ENCODE measurements around the gene FTO.
"Not testable (repeated sequence)": the region's sequence is repeated elsewhere in the genome, so short reads cannot be mapped to it uniquely, and the experiment has no call there.

The FTO gene

DNA sequence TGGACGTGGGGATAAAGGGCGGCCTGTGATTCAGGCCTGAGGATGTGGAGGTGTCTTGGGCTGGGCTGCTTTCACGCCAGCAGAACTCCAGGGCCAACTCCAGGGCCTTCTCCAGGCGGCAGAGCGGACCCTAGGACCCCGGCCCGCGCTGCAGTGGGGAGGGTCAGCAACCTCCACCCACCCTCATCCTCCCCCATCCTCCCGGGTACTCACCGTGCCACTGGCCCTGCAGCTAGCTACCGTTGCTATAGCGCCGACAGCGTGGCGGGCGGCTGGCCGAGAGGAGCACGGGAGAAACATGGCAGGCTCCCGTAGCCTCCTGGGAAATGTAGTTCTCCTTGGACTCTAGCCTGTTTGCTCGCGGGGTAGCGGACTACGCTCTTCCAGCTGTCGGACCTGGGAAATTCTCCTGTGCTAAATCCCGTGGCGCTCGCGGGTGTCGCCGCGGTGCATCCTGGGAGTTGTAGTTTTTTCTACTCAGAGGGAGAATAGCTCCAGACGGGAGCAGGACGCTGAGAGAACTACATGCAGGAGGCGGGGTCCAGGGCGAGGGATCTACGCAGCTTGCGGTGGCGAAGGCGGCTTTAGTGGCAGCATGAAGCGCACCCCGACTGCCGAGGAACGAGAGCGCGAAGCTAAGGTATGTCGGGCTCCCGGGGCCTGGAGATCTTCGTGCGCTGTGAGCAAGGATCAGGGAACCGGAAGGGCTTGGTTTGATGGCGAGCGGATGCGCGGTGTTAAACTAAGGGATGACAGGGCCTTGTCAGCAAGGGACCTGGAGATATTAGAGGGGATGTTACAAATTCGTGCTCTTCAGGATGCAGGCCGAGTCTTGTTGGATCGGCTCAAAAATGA is at the start of gene FTO, which contains the start of gene RPGRIP1L:
Gene FTO, plus strand, starts transcription at position 567 of the 855 bp plus-strand sequence.
Gene RPGRIP1L, minus strand, starts transcription at position 270 of the 855 bp plus-strand sequence. CDS start 3,136 bp downstream, outside the sequence.
- DNase-seq: peak; percentile 99

GRCh38 chr16:53654946-53655345 is 49.0 kb upstream of the FTO start:
- DNase-seq: no peak

- no peak for DNase-seq
Observed at GRCh38 chr16:53662072-53662471, 41.9 kb upstream of the FTO start.

GRCh38 chr16:53664724-53665345 is 39.1 kb upstream of the FTO start:
- peak; percentile 13 for DNase-seq

DNA sequence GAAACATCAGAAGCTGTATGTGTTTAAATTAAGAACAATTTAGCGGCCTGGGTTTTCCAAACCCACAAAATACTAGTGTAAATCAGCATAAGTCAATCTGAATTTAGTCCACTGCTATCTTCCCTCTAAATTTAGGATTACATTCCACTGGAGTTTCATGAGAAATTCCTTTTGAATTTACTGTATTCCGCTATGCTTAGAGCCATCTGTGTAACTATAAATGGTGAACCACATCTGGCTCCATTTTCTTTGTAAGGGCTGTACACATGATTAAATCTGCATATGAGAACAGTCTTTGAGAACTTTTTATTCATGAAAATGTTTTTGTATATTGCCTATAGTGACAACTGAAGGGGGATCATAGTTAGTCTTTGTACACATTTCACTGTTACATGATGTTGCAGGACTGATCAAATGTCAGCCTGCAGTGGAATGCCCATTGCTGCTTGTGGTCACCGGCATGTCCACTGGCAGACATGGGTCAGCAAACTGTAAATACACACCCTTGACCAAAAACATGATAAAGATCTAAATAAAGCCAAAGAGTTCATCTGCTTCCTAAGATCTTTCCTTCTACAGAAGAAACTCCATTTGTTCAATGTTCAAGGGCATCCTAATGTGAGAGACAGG is 37.1 kb upstream of the FTO start:
- DNase-seq: no peak

DNA sequence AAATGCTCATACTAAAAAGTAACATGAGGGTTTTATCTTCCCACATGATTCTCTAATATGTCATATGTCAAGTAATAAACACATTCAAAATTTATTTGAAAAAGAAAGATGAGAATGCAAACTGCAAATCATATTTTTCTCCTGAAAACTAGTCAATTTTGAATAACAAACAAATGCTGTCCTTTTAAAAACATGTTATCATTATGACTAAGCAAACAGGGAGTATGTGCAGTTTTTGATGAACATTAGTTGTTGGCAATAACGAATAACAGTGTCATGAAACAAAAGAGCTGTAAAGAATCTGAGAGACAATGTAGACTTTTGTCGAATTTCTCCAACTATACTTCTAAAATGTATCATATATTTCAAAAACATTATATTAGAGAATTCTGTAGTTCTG is 35.1 kb upstream of the FTO start:
- DNase-seq: no peak

DNA sequence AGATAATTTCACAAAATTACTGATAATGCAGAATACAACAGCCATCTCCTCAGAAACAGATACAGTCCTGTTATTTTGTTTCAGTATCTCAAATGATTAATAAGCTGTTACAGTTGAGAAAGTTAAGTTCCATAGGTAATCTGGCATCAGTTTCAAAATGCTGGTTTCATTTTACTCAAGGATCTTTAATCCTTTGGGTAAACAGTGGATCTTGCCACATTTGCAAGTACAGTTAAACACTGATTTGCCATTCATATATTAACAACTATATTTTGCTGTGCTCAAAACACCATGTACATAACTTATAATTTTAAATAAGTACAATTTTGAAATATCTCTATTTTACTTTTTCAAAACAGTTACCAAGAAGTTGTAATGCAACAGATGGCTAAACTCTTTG is 31.5 kb upstream of the FTO start:
- no peak for DNase-seq

- no peak for DNase-seq
Observed at GRCh38 chr16:53673189-53673588, 30.8 kb upstream of the FTO start.

DNA sequence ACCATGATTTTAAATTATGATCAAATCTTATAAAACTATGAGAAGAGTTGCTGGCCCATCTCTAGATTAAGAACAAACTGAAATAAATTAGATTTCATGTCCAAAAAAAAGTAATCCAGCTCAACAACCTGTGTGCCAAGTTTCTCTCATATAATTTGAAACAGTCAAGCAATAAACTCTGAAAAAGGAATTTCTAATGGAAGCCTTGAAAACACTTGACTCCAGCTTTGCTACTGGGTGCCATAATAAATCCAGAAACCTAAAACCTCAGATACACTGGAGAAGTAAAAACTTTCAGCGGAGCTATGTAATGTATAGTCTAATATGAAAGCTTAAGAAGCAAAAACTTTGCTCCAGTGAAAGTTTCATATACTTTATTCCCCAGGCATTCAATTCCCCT is 25.8 kb upstream of the FTO start:
- DNase-seq: no peak

DNA sequence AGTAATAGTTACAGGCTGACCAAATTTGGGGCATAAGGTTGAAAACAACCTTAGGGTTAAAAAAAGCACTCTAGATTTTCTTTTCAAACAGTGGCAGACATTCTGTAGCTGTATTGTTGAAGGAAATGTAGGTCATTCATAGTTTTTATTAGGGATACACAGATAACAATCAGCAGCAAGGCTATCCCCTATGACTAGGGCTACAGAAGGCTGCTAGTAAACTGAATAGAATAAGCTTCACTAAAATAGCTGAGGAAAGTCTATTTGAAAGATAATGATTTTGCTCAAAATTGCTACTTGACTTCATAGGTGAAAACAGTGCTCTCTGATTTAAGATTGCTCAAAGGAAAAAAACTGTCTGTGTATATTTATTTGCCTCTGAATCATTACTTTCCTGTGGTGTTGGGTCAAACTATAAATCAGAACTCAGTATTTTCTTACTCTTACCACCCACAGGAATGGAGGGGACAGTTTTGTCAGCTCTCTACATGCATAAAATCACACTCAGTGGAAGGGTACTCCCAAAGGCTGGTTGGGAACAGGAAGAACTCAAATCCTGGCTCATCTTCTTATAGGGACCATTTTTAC is 25.1 kb upstream of the FTO start:
- DNase-seq: no peak

- no peak for DNase-seq
Observed at GRCh38 chr16:53680756-53681155, 23.2 kb upstream of the FTO start.

GRCh38 chr16:53681354-53681753 is 22.6 kb upstream of the FTO start:
- no peak for DNase-seq

DNA sequence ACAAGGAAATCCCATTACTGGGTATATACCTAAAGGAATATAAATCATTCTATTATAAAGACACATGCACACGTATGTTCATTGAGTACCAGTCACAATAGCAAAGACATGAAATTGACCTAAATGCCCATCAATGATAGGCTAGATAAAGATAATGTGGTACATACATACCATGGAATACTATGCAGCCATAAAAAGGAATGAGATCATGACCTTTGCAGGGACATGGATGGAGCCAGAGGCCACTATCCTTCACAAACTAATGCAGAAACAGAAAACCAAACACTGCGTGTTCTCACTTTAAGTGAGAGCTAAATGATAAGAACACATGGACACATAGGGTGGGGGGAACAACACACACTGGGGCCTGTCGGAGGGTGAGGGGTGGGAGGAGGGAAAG is 18.6 kb upstream of the FTO start:
- DNase-seq: not testable (repeated sequence)

GRCh38 chr16:53686710-53687109 is 17.2 kb upstream of the FTO start:
- DNase-seq: no peak

GRCh38 chr16:53689636-53690035 is 14.3 kb upstream of the FTO start:
- DNase-seq: no peak

DNA sequence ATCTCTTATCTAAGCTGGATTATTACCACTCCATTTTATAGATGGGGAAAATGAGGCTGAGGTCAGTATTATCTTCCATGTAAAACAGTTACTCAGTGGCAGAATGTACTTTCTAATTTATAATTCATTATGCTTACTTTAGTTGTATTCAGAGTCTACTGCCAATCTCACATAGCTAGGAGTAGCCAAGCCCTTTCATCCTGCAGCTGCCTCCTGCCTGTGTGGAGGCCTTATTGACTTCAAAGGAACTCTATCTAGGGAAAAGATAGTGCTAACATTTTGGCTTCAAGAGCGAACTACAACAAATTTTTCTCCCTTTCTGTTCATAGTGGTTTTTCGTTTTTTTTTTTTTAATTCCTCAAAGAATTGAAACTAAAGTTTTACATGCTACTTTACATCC is 13.2 kb upstream of the FTO start:
- no peak for DNase-seq

DNA sequence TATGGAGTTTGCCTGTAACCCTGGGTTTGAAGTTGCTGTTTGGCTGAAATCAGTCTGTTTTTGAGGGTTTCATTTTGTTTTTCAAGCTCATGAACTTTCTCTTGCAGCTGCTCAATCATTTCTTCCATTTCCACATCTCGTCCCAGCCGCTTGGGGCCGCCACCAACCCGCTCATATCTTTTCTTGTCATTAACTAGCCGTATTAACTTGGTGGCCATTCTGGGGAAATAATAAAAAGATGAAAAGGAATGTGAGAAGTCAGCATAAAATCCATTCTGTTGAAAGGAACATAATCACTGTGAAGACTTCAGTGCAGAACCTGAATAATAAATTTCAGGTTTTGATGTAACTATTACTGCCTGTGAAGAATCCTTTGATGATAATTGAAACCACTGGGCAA is 11.8 kb upstream of the FTO start:
- no peak for DNase-seq

GRCh38 chr16:53693320-53693719 is 10.6 kb upstream of the FTO start:
- no peak for DNase-seq

- DNase-seq: peak; percentile 12
Observed at GRCh38 chr16:53695070-53695469, 8.9 kb upstream of the FTO start.

DNA sequence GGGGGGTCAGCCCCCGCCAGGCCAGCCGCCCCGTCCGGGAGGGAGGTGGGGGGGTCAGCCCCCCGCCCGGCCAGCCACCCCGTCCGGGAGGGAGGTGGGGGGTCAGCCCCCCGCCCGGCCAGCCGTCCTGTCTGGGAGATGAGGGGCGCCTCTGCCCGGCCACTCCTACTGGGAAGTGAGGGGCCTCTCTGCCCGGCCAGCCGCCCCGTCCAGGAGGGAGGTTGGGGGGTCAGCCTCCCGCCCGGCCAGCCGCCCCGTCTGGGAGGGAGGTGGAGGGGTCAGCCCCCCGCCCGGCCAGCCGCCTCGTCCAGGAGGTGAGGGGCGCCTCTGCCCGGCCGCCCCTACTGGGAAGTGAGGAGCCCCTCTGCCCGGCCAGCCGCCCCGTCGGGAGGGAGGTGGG is 5.7 kb upstream of the FTO start:
- not testable (repeated sequence) for DNase-seq

DNA sequence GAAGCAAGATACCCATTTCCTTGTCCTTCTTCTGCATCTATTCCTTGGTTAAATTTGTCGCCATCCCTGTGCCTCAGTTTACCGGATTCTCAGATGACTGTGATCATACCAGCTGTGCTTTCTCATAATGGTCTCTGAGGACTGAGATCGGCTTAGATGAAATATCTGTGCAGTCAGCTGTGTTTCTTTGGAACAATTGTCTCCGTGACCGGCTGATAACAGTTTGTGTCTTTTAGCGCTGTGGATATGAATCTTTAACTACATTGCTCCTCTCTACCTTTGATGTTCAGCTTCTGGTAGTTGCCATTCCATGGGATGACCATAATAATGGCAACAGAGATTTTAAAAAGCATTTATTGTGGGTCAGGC is 473 bp downstream of the FTO start:
- DNase-seq: no peak

- DNase-seq: no peak
Observed at GRCh38 chr16:53707671-53708070, 3.7 kb downstream of the FTO start.

GRCh38 chr16:53708490-53708889 is 4.5 kb downstream of the FTO start:
- no peak for DNase-seq

DNA sequence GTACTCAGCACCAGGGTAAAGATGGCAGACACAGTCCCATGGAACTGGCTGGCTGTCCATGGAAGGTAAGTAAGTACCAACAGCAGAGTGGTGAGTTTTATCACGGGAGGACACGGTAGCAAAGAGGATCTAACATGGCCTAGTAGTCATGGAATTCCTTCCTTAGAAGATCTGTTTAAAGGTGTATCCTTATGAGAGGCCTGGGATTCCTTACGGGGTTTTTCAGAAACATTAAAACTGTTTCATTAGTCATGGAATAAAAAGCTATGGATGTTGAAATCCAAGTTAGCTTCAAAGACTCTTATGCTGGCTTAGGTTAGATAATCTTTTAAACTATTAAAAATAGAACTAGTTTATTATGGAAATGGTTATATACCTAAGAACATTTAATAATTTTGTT is 7.4 kb downstream of the FTO start:
- DNase-seq: no peak
